Thoracic aorta (tissue), 2 donors: ENCODE results near the gene DOK6. TPM values are rescaled to one million over a fixed set of nuclear protein-coding genes. Genes with fewer than 3 reads are reported as not detected.

Experiments
- ATAC-seq: fragments of 150-250 bp; one replicate; pipeline ENCODE4 v1.8.0; 2017; ENCODE audit warnings: low read depth; ENCODE audit not compliant: insufficient number of reproducible peaks, low FRiP score
- DNase-seq: peaks from one replicate; pipeline ENCODE4 v3.0.0-alpha.2; 2020; ENCODE audit warnings: low spot score
- H3K27ac ChIP-seq, 2 donors: fragments of 200-600 bp; sonication (generic); 1 replicate in 1 of 2; 2 replicates in 1 of 2; pipeline ENCODE4 v1.5.1; 2016; ENCODE audit warnings: mild to moderate bottlenecking in 2 of 2, moderate library complexity in 2 of 2
- H3K27me3 ChIP-seq: fragments of 200-600 bp; sonication (generic); replicated peaks from 2 replicates; pipeline ENCODE4 v1.6.0; 2016; ENCODE audit warnings: mild to moderate bottlenecking; ENCODE audit not compliant: insufficient read depth
- H3K36me3 ChIP-seq: fragments of 200-600 bp; sonication (generic); one replicate; pipeline ENCODE4 v1.5.1; 2016
- H3K4me1 ChIP-seq, 2 donors: fragments of 200-600 bp; sonication (generic); 1 replicate in 1 of 2; 2 replicates in 1 of 2; pipeline versions ENCODE4 v1.5.1 to v1.6.0; 2016; ENCODE audit warnings: low read depth in 2 of 2, mild to moderate bottlenecking in 1 of 2; ENCODE audit not compliant: control insufficient read depth in 1 of 2
- H3K4me3 ChIP-seq: fragments of 200-600 bp; sonication (generic); 2 replicates; pipeline ENCODE4 v1.5.1; 2016; ENCODE audit warnings: mild to moderate bottlenecking
- H3K9me3 ChIP-seq: fragments of 200-600 bp; sonication (generic); 2 replicates; pipeline ENCODE4 v1.5.1; 2016
- CTCF ChIP-seq: fragments of 200-600 bp; sonication (generic); IDR thresholded peaks from one replicate; pipeline ENCODE4 v1.5.1; 2019; ENCODE audit warnings: antibody characterized with exemption
- total RNA-seq, 2 donors: library from RNA; depleted of rRNA; stranded (reverse); fragments of >200 nt; gene quantifications; one replicate each; pipeline versions ENCODE4 v1.1.0 to v1.2.3, GENCODE V29; 2016

Gene DOK6
- total RNA-seq, 2 donors from 2014 or later: 2.0 to 2.1 TPM

- ATAC-seq (no peak), DNase-seq (no peak)
- H3K9me3 ChIP-seq: peaks cover 15% of the 10 kb centered on the region
- peaks cover 0 to 4% of the 10 kb centered on the region in 2 donors for H3K4me1 ChIP-seq
- no peaks in the 10 kb centered on the region for H3K36me3 ChIP-seq
- TF ChIP-seq CTCF: no peak
- no peak overlapping the region for H3K27ac ChIP-seq
- no peak overlapping the region for H3K4me3 ChIP-seq
- H3K27me3 ChIP-seq: no peaks in the 10 kb centered on the region
Observed at GRCh38 chr18:69723434-69723833, 322.7 kb downstream of the DOK6 start.

- Histone ChIP-seq H3K27me3 (no peaks in the 10 kb centered on the region), H3K9me3 (no peaks in the 10 kb centered on the region), H3K27ac (no peak overlapping the region), H3K36me3 (no peaks in the 10 kb centered on the region), H3K4me1 (peaks cover 0 to 4% of the 10 kb centered on the region in 2 donors), H3K4me3 (no peak overlapping the region)
- ATAC-seq (no peak), DNase-seq (peak; percentile 3)
- no peak for TF ChIP-seq CTCF
Observed at GRCh38 chr18:69725009-69725408, 324.3 kb downstream of the DOK6 start.

- Histone ChIP-seq H3K27me3 (no peaks in the 10 kb centered on the region), H3K9me3 (no peaks in the 10 kb centered on the region), H3K27ac (no peak overlapping the region), H3K36me3 (no peaks in the 10 kb centered on the region), H3K4me3 (no peak overlapping the region), H3K4me1 (peaks cover 0 to 4% of the 10 kb centered on the region in 2 donors)
- DNase-seq (no peak), ATAC-seq (no peak)
- TF ChIP-seq CTCF: no peak
Observed at GRCh38 chr18:69725855-69726508, 325.3 kb downstream of the DOK6 start.

GRCh38 chr18:69727912-69728572 is 327.4 kb downstream of the DOK6 start:
- no peak for ATAC-seq
- DNase-seq: no peak

More at GRCh38 chr18:69727912-69728572, 327.4 kb downstream of the DOK6 start:
- no peak for TF ChIP-seq CTCF
- H3K4me1 ChIP-seq: peaks cover 0 to 4% of the 10 kb centered on the region in 2 donors
- H3K27ac ChIP-seq: no peak overlapping the region
- no peaks in the 10 kb centered on the region for H3K27me3 ChIP-seq
- H3K4me3 ChIP-seq: no peak overlapping the region
- no peaks in the 10 kb centered on the region for H3K36me3 ChIP-seq
- H3K9me3 ChIP-seq: no peaks in the 10 kb centered on the region
